A549 (cell line): Measurements from ENCODE around the gene SPOCK2. TPM values are rescaled to one million over a fixed set of nuclear protein-coding genes. Genes with fewer than 3 reads are reported as not detected.
"Not testable (repeated sequence)": the region's sequence is repeated elsewhere in the genome, so short reads cannot be mapped to it uniquely, and the experiment has no call there.

Source experiments
- ATAC-seq, 2 experiments: fragments of 200-7000 bp in 1 of 2; fragments of >200 bp in 1 of 2; cut with Nextera tagmentation in 1 of 2; cut with Tn5 transposase in 1 of 2; 3 replicates each; pipeline versions ENCODE4 v1.8.0 to v1.9.1; 2018 to 2020; ENCODE audit warnings: mild to moderate bottlenecking in 1 of 2, moderate library complexity in 1 of 2
- CTCF ChIA-PET: fragments of 300-600 bp; sonication (Branson Sonifier 250); formaldehyde crosslinking; extraction: SDS; loops from one replicate; lab custom pipeline; 2021; ENCODE audit warnings: antibody characterized with exemption, inconsistent platforms; lab: Yijun Ruan, JAX
- POLR2A ChIA-PET: fragments of 350-600 bp; formaldehyde crosslinking; extraction: SDS; loops from one replicate; lab custom pipeline; 2021; ENCODE audit warnings: antibody characterized with exemption, inconsistent platforms; lab: Yijun Ruan, JAX
- DNase-seq, 2 experiments: peaks; one replicate each; pipeline versions ENCODE4 v3.0.0 to v3.0.0-alpha.2; 2011 to 2016; ENCODE audit warnings: low read depth in 1 of 2, low spot score in 1 of 2
- FAIRE-seq: peaks from 2 replicates; lab custom pipeline; 2011; peaks lifted over from hg19 to GRCh38; lab: Jason Lieb, UNC
- H3K27ac ChIP-seq, 2 experiments: fragments of >200 bp; sonication (Bioruptor Twin); formaldehyde crosslinking; 3 replicates each; pipeline ENCODE4 v1.5.1; 2016 to 2017
- H3K4me1 ChIP-seq: fragments of >200 bp; sonication (Bioruptor Twin); formaldehyde crosslinking; 3 replicates; pipeline ENCODE4 v1.6.1; 2016
- H3K4me2 ChIP-seq: fragments of >200 bp; sonication (Bioruptor Twin); formaldehyde crosslinking; 3 replicates; pipeline ENCODE4 v1.6.1; 2016
- H3K4me3 ChIP-seq: fragments of >200 bp; sonication (Bioruptor Twin); formaldehyde crosslinking; 3 replicates; pipeline ENCODE4 v1.5.1; 2016
- H3K9me3 ChIP-seq: fragments of >200 bp; sonication (Bioruptor Twin); formaldehyde crosslinking; 3 replicates; pipeline ENCODE4 v1.6.1; 2016
- CBX8 ChIP-seq: fragments of 200-600 bp; sonication (generic); IDR thresholded peaks from 2 replicates; pipeline ENCODE4 v1.6.1; 2016
- CEBPB ChIP-seq, 2 experiments: fragments of >200 bp in 1 of 2; sonication (Bioruptor Twin) in 1 of 2; formaldehyde crosslinking in 1 of 2; IDR thresholded peaks; 2 replicates each; pipeline ENCODE4 v1.6.1; 2012 to 2016
- CHD4 ChIP-seq: fragments of 200-600 bp; sonication (generic); IDR thresholded peaks from 2 replicates; pipeline ENCODE4 v1.6.1; 2016; ENCODE audit warnings: antibody characterized with exemption, mild to moderate bottlenecking, borderline replicate concordance
- ELK1 ChIP-seq: fragments of 150-350 bp; IDR thresholded peaks from 2 replicates; pipeline ENCODE4 v1.6.1; 2014; ENCODE audit warnings: low read depth, mild to moderate bottlenecking, low read length
- FOXS1 ChIP-seq: fragments of 250-450 bp; sonication (Bioruptor Pico); IDR thresholded peaks from 2 replicates; pipeline ENCODE4 v1.5.0; 2020; ENCODE audit warnings: mild to moderate bottlenecking, moderate library complexity
- HMGXB4 ChIP-seq: fragments of 250-450 bp; sonication (Bioruptor Pico); IDR thresholded peaks from 2 replicates; pipeline ENCODE4 v1.5.0; 2021; ENCODE audit warnings: mild to moderate bottlenecking, moderate library complexity, borderline replicate concordance
- HOXA7 ChIP-seq: fragments of 250-450 bp; sonication (Bioruptor Pico); IDR thresholded peaks from 2 replicates; pipeline ENCODE4 v1.5.0; 2020; ENCODE audit warnings: mild to moderate bottlenecking, moderate library complexity
- HOXB5 ChIP-seq: fragments of 250-450 bp; sonication (Bioruptor Pico); IDR thresholded peaks from 2 replicates; pipeline ENCODE4 v1.5.0; 2020; ENCODE audit warnings: mild to moderate bottlenecking, moderate library complexity
- JUNB ChIP-seq: fragments of >200 bp; sonication (Bioruptor Twin); formaldehyde crosslinking; IDR thresholded peaks from 2 replicates; pipeline ENCODE4 v1.6.1; 2016
- MAFK ChIP-seq: fragments of 450-650 bp; IDR thresholded peaks from 2 replicates; pipeline ENCODE4 v1.6.1; 2014; ENCODE audit not compliant: partially characterized antibody
- MAX ChIP-seq: IDR thresholded peaks from 2 replicates; pipeline ENCODE4 v1.6.1; 2012
- NFE2L2 ChIP-seq: fragments of 150-350 bp; conservative IDR thresholded peaks from 2 replicates; pipeline ENCODE4 v1.6.1; 2014; ENCODE audit warnings: low read length
- REST ChIP-seq: fragments of 200-600 bp; sonication (generic); IDR thresholded peaks from 2 replicates; pipeline ENCODE4 v1.6.1; 2016; ENCODE audit warnings: antibody characterized with exemption, mild to moderate bottlenecking, moderate library complexity
- RNF2 ChIP-seq: fragments of 200-600 bp; sonication (generic); IDR thresholded peaks from 2 replicates; pipeline ENCODE4 v1.6.1; 2016; ENCODE audit warnings: low read depth, mild to moderate bottlenecking, antibody characterized with exemption, moderate library complexity, borderline replicate concordance
- TP53 ChIP-seq: fragments of 250-450 bp; sonication (Bioruptor Pico); IDR thresholded peaks from 2 replicates; pipeline ENCODE4 v1.5.0; 2021; ENCODE audit warnings: mild to moderate bottlenecking, moderate library complexity
- ZFP36 ChIP-seq: fragments of 450-650 bp; IDR thresholded peaks from 2 replicates; pipeline ENCODE4 v1.6.1; 2014; ENCODE audit warnings: borderline replicate concordance; ENCODE audit not compliant: partially characterized antibody
- ZNF302 ChIP-seq: fragments of 250-450 bp; sonication (Bioruptor Pico); IDR thresholded peaks from 2 replicates; pipeline ENCODE4 v1.9.0; 2021; ENCODE audit warnings: inconsistent platforms, mild to moderate bottlenecking, moderate library complexity
- WGBS: methylation state at CpG from one replicate; pipeline ENCODE4 v1.1.6; 2017; ENCODE audit errors: missing lambda C conversion rate; 5-methylcytosine and 5-hydroxymethylcytosine counted together
- polyA plus RNA-seq, 4 experiments: library from polyadenylated mRNA; depleted of rRNA in 3 of 4; stranded (reverse); fragments of >200 nt; fragmentation: RNase III in 1 of 4; extraction: RNeasy Plus Mini Kit Qiagen cat#74134 plus additional on column Dnase treatment in 1 of 4; gene quantifications; 2 replicates in 3 of 4; 3 replicates in 1 of 4; pipeline ENCODE4 v1.2.3, GENCODE V29; 2011 to 2017

SPOCK2 gene
- polyA plus RNA-seq, 2 of the 4 experiments (the other 2 are of a cell fraction): 0.52 to 0.67 TPM

- 0 out of 3 replicates have a peak overlapping the region, but pooled peaks have one; percentile 4 for H3K4me2 ChIP-seq
These were observed 21.3 kb upstream of the SPOCK2 start for GRCh38 chr10:72109636-72110157.

GRCh38 chr10:72108830-72109635 lies 20.7 kb upstream of the SPOCK2 start:
- POLR2A ChIA-PET: no interaction called here
- Histone ChIP-seq H3K4me2 (0 out of 3 replicates have a peak overlapping the region, but pooled peaks have one; percentile 4), H3K9me3 (no peaks in the 10 kb centered on the region), H3K4me1 (peaks cover 24% of the 10 kb centered on the region), H3K27ac (no peak overlapping the region), H3K4me3 (no peak overlapping the region)
- TF ChIP-seq HMGXB4 (CRISPR knock-in tag) (no peak), TP53 (CRISPR knock-in tag) (no peak), ZFP36 (no peak), CHD4 (no peak), CEBPB (IDR thresholded peaks at IDR 0.05) (no peak), ZNF302 (CRISPR knock-in tag) (no peak), CBX8 (no peak), NFE2L2 (no peak), MAFK (no peak), HOXB5 (no peak)
- WGBS: 33% methylated on average over 1 of the region's 1 CpG
- FAIRE-seq: no peak
- no peak for DNase-seq
- CTCF ChIA-PET: interaction anchor here (1.2 to 2.2 kb wide), 5 partner anchors 10 to 60 kb away, joined by 3 to 9 read pairs (median 5); no protein-coding TSS in a partner anchor
- peak in 1 of 2 experiments; percentile 28; a peak in 1 of 6 replicates for ATAC-seq

More at GRCh38 chr10:72109636-72110157, 21.3 kb upstream of the SPOCK2 start:
- H3K27ac ChIP-seq: no peak overlapping the region
- no peak overlapping the region for H3K4me3 ChIP-seq
- 86% methylated on average over 8 of the region's 8 CpGs for WGBS
- peaks cover 24% of the 10 kb centered on the region for H3K4me1 ChIP-seq
- no peak for FAIRE-seq
- no peaks in the 10 kb centered on the region for H3K9me3 ChIP-seq
- TF ChIP-seq MAX: no peak
- no peak for TF ChIP-seq HOXA7 (CRISPR knock-in tag)
- TF ChIP-seq REST: no peak
- no peak for TF ChIP-seq ELK1
- no peak for TF ChIP-seq RNF2
- TF ChIP-seq FOXS1: no peak
- no peak for TF ChIP-seq JUNB
- ChIA-PET CTCF (interaction anchor here (2.0 kb wide), 1 partner anchor 61 kb away, joined by 5 read pairs; no protein-coding TSS in a partner anchor), POLR2A (no interaction called here)
- no peak for DNase-seq
- no peak for ATAC-seq

GRCh38 chr10:72108004-72108370 lies 19.6 kb upstream of the SPOCK2 start:
- WGBS: 98% methylated on average over 3 of the region's 3 CpGs
- POLR2A ChIA-PET, H3K27ac ChIP-seq, DNase-seq, H3K9me3 ChIP-seq, FAIRE-seq, H3K4me3 ChIP-seq, ATAC-seq: not testable (repeated sequence)
- CTCF ChIA-PET: interaction anchor here (1.1 to 2.2 kb wide), 6 partner anchors 11 to 59 kb away, joined by 3 to 9 read pairs (median 4); no protein-coding TSS in a partner anchor
- Histone ChIP-seq H3K4me2 (peak overlapping the region; percentile 47; the same call in 1 of the 3 replicates), H3K4me1 (peaks cover 24% of the 10 kb centered on the region)
